Colonic mucosa (tissue), 4 donors: ENCODE results near the gene ROR1. TPM values are rescaled to one million over a fixed set of nuclear protein-coding genes. Genes with fewer than 3 reads are reported as not detected.

Source experiments
- DNase-seq: peaks from one replicate; pipeline ENCODE4 v3.0.0-alpha.2; 2020
- H3K27ac ChIP-seq: fragments of 200-600 bp; one replicate; pipeline ENCODE4 v1.8.0; 2021
- H3K27me3 ChIP-seq: fragments of 200-600 bp; one replicate; pipeline ENCODE4 v1.8.0; 2021
- H3K36me3 ChIP-seq: fragments of 200-600 bp; one replicate; pipeline ENCODE4 v1.8.0; 2021
- H3K4me1 ChIP-seq: fragments of 200-600 bp; one replicate; pipeline ENCODE4 v1.8.0; 2021; ENCODE audit warnings: mild to moderate bottlenecking
- H3K4me3 ChIP-seq: fragments of 200-600 bp; one replicate; pipeline ENCODE4 v1.8.0; 2021
- H3K9ac ChIP-seq, 2 donors: one replicate each; pipeline ENCODE4 v1.7.0; 2013; ENCODE audit warnings: control low read depth in 2 of 2, low read depth in 2 of 2, low read length in 2 of 2
- H3K9me3 ChIP-seq: fragments of 200-600 bp; one replicate; pipeline ENCODE4 v1.8.0; 2021
- intact Hi-C: fragments of 100-400 bp; cut with DNase I; formaldehyde crosslinking; loops from one replicate; pipeline ENCODE4 v1.14.1; 2022
- total RNA-seq, 2 donors: library from RNA; stranded (reverse); fragmentation: NEBNext Ultra II Directional in 1 of 2; extraction: Animal tissue kit (Norgen Biotek cat#: 25700) in 1 of 2; gene quantifications; one replicate each; pipeline ENCODE4 v1.2.1, GENCODE V29; 2021
- TF ChIP-seq, protein P1 (sequence below): fragments of 200-600 bp; IDR thresholded peaks from one replicate; pipeline ENCODE4 v1.8.0; 2022; ENCODE audit warnings: antibody characterized with exemption, mild to moderate bottlenecking
- donor health status: healthy.
- donor health status: DM: no; HTN: no; CAD: no.
- donor health status: DM: no; HTN: no; CAD: no.

ROR1 gene
- total RNA-seq, 2 donors from 2014 or later = 5.1 to 6.8 TPM

DNA sequence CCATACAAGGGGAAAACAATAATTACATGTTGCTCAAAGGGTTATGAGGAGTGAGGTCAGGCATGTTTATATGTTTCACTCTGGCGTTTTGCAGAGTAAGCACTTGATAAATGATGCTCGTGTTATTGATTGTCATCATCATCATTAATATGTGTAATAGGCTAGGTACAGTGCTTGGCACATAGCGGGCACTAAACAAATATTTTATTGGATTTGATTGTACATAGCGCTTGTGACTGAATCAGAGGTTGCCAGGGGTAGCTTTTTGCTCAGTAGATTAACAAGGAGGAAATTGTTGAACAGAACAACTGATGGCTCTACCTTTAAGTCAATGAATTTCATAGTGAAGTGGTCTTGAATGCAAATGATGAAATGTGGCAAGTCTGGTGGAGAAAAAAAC lies 91.7 kb downstream of the ROR1 start:
- Histone ChIP-seq H3K27me3 (no peaks in the 10 kb centered on the region), H3K4me3 (no peak overlapping the region), H3K27ac (no peak overlapping the region), H3K4me1 (no peaks in the 10 kb centered on the region), H3K9ac (no peak overlapping the region), H3K36me3 (no peaks in the 10 kb centered on the region), H3K9me3 (no peaks in the 10 kb centered on the region)
- intact Hi-C loops = no loop called here
- DNase-seq = no peak
- TF ChIP-seq, protein P1, sequence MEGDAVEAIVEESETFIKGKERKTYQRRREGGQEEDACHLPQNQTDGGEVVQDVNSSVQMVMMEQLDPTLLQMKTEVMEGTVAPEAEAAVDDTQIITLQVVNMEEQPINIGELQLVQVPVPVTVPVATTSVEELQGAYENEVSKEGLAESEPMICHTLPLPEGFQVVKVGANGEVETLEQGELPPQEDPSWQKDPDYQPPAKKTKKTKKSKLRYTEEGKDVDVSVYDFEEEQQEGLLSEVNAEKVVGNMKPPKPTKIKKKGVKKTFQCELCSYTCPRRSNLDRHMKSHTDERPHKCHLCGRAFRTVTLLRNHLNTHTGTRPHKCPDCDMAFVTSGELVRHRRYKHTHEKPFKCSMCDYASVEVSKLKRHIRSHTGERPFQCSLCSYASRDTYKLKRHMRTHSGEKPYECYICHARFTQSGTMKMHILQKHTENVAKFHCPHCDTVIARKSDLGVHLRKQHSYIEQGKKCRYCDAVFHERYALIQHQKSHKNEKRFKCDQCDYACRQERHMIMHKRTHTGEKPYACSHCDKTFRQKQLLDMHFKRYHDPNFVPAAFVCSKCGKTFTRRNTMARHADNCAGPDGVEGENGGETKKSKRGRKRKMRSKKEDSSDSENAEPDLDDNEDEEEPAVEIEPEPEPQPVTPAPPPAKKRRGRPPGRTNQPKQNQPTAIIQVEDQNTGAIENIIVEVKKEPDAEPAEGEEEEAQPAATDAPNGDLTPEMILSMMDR = no peak

DNA sequence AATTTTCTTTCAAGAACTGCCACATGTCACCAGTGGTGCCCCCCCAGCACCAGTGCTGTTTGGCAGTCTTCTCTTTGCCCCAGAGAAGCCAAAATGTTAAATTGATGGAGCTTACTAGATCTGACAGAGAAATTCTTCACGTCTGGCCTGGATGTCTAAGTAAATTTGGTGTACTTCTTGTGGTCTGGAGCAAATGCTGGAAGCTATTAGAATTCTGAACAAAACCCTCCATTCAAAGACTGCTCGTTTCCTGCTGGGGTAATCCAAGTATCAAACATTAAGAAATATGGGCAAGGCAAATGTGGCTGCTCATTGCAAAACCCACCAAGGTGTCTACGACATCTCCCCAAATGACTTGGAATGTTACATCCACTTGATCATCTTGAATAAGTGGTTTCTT lies 92.3 kb downstream of the ROR1 start:
- H3K4me1 ChIP-seq = no peaks in the 10 kb centered on the region
- no peak overlapping the region for H3K4me3 ChIP-seq
- TF ChIP-seq, protein P1 = no peak
- no peaks in the 10 kb centered on the region for H3K9me3 ChIP-seq
- no peaks in the 10 kb centered on the region for H3K27me3 ChIP-seq
- intact Hi-C loops = no loop called here
- H3K9ac ChIP-seq = no peak overlapping the region
- no peaks in the 10 kb centered on the region for H3K36me3 ChIP-seq
- DNase-seq = no peak
- H3K27ac ChIP-seq = no peak overlapping the region

DNA sequence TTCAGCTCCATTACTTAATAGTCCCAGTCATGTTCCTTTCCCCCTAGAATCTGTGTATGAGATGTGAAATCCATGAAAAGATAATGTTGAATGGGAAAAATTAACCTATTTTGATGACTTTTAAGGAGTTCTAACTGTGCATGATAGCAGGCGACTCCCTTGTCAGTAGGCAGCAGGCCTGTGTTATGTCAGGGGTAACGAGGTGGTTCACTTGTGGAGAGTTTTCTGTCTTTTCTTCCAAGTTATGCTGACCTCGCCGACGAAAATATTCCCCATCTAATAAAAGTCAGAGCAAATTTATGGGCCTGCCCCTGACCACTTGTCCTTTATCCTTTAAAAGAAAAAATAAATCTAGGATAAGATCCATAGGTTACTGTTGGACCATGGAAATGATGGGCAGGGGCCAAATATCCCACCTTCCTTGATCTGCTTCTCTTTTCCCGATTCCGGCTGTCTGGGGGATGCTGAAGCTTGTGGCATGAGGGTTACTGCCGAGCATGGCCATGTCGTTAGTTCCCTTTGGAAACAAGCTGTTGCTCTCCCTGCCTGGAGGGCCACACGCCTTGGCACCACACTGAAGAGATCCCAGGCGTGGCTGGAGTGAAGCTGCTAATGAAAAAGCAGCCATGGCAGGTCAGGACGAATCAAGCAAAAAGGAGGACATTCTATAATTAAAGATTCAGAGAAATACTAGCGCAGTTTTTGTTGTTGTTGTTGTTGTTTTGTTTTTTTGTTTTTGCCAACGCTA lies 93.8 kb downstream of the ROR1 start:
- no peaks in the 10 kb centered on the region for H3K4me1 ChIP-seq
- H3K36me3 ChIP-seq = no peaks in the 10 kb centered on the region
- intact Hi-C loops = no loop called here
- no peaks in the 10 kb centered on the region for H3K9me3 ChIP-seq
- H3K9ac ChIP-seq = no peak overlapping the region
- no peak overlapping the region for H3K27ac ChIP-seq
- no peaks in the 10 kb centered on the region for H3K27me3 ChIP-seq
- no peak overlapping the region for H3K4me3 ChIP-seq
- TF ChIP-seq, protein P1 = no peak
- DNase-seq = no peak

DNA sequence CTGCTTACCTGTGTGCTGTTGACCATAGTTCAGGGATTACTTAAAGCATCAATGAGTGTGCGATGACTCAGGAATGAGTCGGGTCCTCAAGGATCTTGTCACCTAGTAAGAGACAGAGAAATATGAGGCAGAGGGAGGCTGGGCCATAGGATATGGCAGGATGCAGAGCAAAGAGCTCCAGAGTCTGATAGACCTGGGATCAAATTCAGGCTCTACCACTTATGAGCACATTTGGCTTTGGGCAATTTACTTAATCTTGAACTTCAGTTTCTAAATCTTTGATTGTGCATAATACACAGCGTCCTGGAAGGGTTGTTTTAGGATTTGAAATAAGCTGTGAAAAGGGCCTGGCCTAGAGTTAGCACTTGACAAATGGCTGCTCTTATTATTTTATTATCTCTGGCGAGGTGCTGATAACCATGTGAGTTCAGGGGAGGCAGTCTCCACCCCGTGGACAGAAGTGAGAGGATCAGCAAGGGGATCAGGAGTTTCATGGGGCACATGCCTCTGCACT lies 94.5 kb downstream of the ROR1 start:
- Histone ChIP-seq H3K27me3 (no peaks in the 10 kb centered on the region), H3K4me1 (no peaks in the 10 kb centered on the region), H3K36me3 (no peaks in the 10 kb centered on the region), H3K9me3 (no peaks in the 10 kb centered on the region), H3K4me3 (no peak overlapping the region), H3K9ac (no peak overlapping the region), H3K27ac (no peak overlapping the region)
- TF ChIP-seq, protein P1 = no peak
- intact Hi-C loops = no loop called here
- no peak for DNase-seq

DNA sequence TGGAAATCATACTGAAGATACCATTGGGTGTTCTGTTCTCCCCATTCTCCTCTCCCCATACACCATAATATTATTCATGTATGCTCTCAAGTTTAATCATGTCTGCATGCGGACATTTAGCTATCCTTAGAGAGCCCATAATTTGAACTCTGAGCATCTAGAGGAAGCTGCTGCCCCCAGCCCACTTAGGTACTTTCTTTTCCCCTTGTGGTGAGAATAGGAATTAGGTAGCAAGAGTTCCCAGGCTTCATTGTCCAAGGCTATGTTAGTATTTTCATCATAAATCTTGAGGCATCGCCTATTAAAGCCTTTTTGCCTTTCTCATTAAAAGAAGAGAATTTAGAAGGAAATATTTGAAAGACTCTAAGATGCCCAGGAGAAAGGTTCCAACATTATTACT lies 96.3 kb downstream of the ROR1 start:
- no peaks in the 10 kb centered on the region for H3K27me3 ChIP-seq
- H3K27ac ChIP-seq = no peak overlapping the region
- no peaks in the 10 kb centered on the region for H3K36me3 ChIP-seq
- no peak overlapping the region for H3K9ac ChIP-seq
- no peaks in the 10 kb centered on the region for H3K9me3 ChIP-seq
- H3K4me1 ChIP-seq = no peaks in the 10 kb centered on the region
- H3K4me3 ChIP-seq = no peak overlapping the region
- TF ChIP-seq, protein P1 = no peak
- intact Hi-C loops = no loop called here
- no peak for DNase-seq
